ENCODE data around the gene TMEM266. TPM values are rescaled to one million over a fixed set of nuclear protein-coding genes. Genes with fewer than 3 reads are reported as not detected.

TMEM266 gene
- total RNA-seq, 5 donors from 2014 or later (not counting 1 experiment from before 2014, with no cell fraction given) = 0.16 TPM; not detected in 4

DNA sequence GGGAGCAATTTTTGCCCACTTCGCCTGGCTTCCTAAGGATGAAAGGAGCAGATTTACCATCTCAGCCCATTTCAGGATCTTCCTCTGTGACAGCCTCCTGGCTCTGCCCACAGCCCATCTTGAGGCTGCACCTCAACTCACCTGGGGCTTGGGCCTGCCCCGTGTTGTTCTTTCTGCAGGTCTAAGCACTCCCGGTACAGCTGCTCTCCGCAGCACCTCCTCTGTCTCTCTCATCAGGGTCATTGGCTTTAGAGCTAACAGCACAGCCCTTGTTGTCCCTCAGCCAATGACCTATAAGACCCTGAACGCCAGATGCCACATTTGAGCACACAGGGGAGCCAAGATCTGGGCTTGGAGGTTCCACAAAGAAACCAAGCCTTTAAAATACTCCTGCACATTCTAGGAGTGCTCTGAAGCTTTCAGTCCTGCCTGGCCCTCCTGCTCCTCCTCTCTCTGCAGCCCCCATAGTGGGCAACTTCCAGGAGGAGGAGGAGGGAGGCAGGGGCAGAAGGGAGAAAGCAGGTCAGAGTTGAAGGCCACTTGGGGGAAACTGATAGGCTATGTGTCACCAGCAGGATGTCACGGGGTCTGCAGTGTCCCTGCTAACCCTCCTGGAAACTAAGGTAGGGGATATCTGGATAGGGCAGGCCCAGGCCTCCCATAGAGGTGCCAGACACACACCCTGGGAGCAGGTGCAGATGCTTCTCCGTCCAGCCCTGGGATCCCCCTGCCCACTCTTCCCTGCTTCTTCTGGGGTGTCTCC, 135.9 kb downstream of the TMEM266 start:
- peaks cover 0 to 9% of the 10 kb centered on the region in 2 experiments for H3K4me1 ChIP-seq (ENCODE audit: control insufficient read depth in 1 of 2, extremely low read depth in 1 of 2, insufficient read depth in 2 of 2, low read length in 2 of 2)
- ChIA-PET CTCF (no interaction called here), POLR2A (no interaction called here)
- Mint-ChIP-seq H3K27ac (no peak overlapping the region), H3K4me3 (no peak overlapping the region), H3K4me1 (peaks cover 4 to 8% (median 6%) of the 10 kb centered on the region in 3 donors), H3K36me3 (no peaks in the 10 kb centered on the region), H3K9me3 (no peaks in the 10 kb centered on the region), H3K27me3 (peaks cover 6 to 8% of the 10 kb centered on the region in 2 donors)
- WGBS (ENCODE audit: insufficient coverage) = 87% methylated on average over 6 of the region's 7 CpGs
- ATAC-seq (replicated peaks in 1 of 4) = no peak
- no peaks in the 10 kb centered on the region for H3K9me3 ChIP-seq
- peaks cover 0 to 25% of the 10 kb centered on the region in 2 experiments for H3K27me3 ChIP-seq (replicated peaks in 1 of 2; ENCODE audit: control insufficient read depth in 2 of 2, extremely low read depth in 1 of 2, insufficient read depth in 2 of 2, low read length in 1 of 2)
- no peak for DNase-seq
- H3K4me3 ChIP-seq (ENCODE audit: control insufficient read depth in 1 of 2, extremely low read depth in 1 of 2, low read length in 1 of 2) = no peak overlapping the region
- H3K27ac ChIP-seq (ENCODE audit: low read length) = no peak overlapping the region
- peaks cover 0 to 2% of the 10 kb centered on the region in 2 donors for H3K36me3 ChIP-seq (ENCODE audit: control insufficient read depth in 2 of 2, extremely low read depth in 1 of 2, insufficient read depth in 1 of 2, low read length in 1 of 2)

- Mint-ChIP-seq H3K36me3 (no peaks in the 10 kb centered on the region), H3K4me1 (no peaks in the 10 kb centered on the region), H3K9me3 (no peaks in the 10 kb centered on the region), H3K27me3 (peaks cover 0 to 5% of the 10 kb centered on the region in 2 donors), H3K27ac (no peak overlapping the region), H3K4me3 (no peak overlapping the region)
- WGBS (ENCODE audit: insufficient coverage) = 70% methylated on average over 15 of the region's 18 CpGs
- ChIA-PET CTCF (no interaction called here), POLR2A (no interaction called here)
- Histone ChIP-seq H3K27me3 (replicated peaks in 1 of 2; ENCODE audit: control insufficient read depth in 2 of 2, extremely low read depth in 1 of 2, insufficient read depth in 2 of 2, low read length in 1 of 2) (peaks cover 0 to 16% of the 10 kb centered on the region in 2 experiments), H3K27ac (ENCODE audit: low read length) (no peak overlapping the region), H3K4me3 (ENCODE audit: control insufficient read depth in 1 of 2, extremely low read depth in 1 of 2, low read length in 1 of 2) (no peak overlapping the region), H3K36me3 (ENCODE audit: control insufficient read depth in 2 of 2, extremely low read depth in 1 of 2, insufficient read depth in 1 of 2, low read length in 1 of 2) (peaks cover 0 to 2% of the 10 kb centered on the region in 2 donors), H3K9me3 (no peaks in the 10 kb centered on the region), H3K4me1 (ENCODE audit: control insufficient read depth in 1 of 2, extremely low read depth in 1 of 2, insufficient read depth in 2 of 2, low read length in 2 of 2) (peaks cover 0 to under 1% of the 10 kb centered on the region in 2 experiments)
- DNase-seq (no peak), ATAC-seq (replicated peaks in 1 of 4) (peak in 1 of 4 experiments; percentile 31)
Observed at GRCh38 chr15:76196269-76197231, 136.8 kb downstream of the TMEM266 start.

GRCh38 chr15:76197703-76198455, 138.1 kb downstream of the TMEM266 start:
- Mint-ChIP-seq H3K27ac (no peak overlapping the region), H3K4me3 (no peak overlapping the region), H3K9me3 (no peaks in the 10 kb centered on the region), H3K36me3 (no peaks in the 10 kb centered on the region), H3K27me3 (no peaks in the 10 kb centered on the region), H3K4me1 (no peaks in the 10 kb centered on the region)
- WGBS (ENCODE audit: insufficient coverage) = 83% methylated on average over 5 of the region's 8 CpGs
- H3K36me3 ChIP-seq (ENCODE audit: control insufficient read depth in 2 of 2, extremely low read depth in 1 of 2, insufficient read depth in 1 of 2, low read length in 1 of 2) = peaks cover 0 to 2% of the 10 kb centered on the region in 2 donors
- ATAC-seq (replicated peaks in 1 of 4) = no peak
- CTCF ChIA-PET = no interaction called here
- no peak for DNase-seq
- no peaks in the 10 kb centered on the region for H3K9me3 ChIP-seq
- POLR2A ChIA-PET = no interaction called here
- H3K27ac ChIP-seq (ENCODE audit: low read length) = no peak overlapping the region
- no peak overlapping the region for H3K4me3 ChIP-seq (ENCODE audit: control insufficient read depth in 1 of 2, extremely low read depth in 1 of 2, low read length in 1 of 2)
- no peaks in the 10 kb centered on the region for H3K4me1 ChIP-seq (ENCODE audit: control insufficient read depth in 1 of 2, extremely low read depth in 1 of 2, insufficient read depth in 2 of 2, low read length in 2 of 2)
- peaks cover 0 to 5% of the 10 kb centered on the region in 2 experiments for H3K27me3 ChIP-seq (replicated peaks in 1 of 2; ENCODE audit: control insufficient read depth in 2 of 2, extremely low read depth in 1 of 2, insufficient read depth in 2 of 2, low read length in 1 of 2)

DNA sequence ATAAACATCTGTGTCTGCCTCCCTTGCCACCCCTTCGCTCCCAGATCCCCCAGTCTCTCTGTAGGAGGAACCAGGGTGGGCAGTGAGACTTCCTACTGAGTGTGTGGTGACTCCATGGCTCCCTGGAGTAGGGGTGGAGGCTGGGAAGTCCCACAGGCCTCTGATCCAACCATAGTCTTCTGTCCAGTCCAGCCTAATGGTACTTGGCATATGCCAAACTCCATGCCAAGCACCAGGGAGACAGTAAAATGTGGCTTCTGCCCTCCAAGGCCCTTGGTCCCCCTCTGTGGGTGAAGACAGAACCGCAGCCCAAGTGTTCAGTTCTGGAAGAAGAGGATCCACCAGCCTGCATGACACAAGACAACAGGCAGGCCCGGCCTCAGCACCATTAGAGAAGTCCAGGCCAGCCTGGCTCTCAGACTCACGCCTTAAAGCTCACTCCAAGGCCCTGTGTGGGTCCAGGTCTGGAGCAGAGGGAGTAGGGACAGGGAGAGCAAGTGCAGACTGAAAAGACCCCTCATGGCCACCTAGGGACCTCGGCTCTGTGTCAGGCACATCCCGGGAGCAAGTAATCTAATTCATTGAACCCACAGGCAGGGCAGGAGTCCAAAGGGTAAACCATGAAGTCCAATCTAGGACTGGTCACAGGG, 138.8 kb downstream of the TMEM266 start:
- Mint-ChIP-seq H3K27ac (no peak overlapping the region), H3K4me1 (no peaks in the 10 kb centered on the region), H3K9me3 (no peaks in the 10 kb centered on the region), H3K36me3 (no peaks in the 10 kb centered on the region), H3K4me3 (no peak overlapping the region), H3K27me3 (no peaks in the 10 kb centered on the region)
- 86% methylated on average over 3 of the region's 6 CpGs for WGBS (ENCODE audit: insufficient coverage)
- Histone ChIP-seq H3K36me3 (ENCODE audit: control insufficient read depth in 2 of 2, extremely low read depth in 1 of 2, insufficient read depth in 1 of 2, low read length in 1 of 2) (peaks cover 0 to 2% of the 10 kb centered on the region in 2 donors), H3K4me3 (ENCODE audit: control insufficient read depth in 1 of 2, extremely low read depth in 1 of 2, low read length in 1 of 2) (no peak overlapping the region), H3K4me1 (ENCODE audit: control insufficient read depth in 1 of 2, extremely low read depth in 1 of 2, insufficient read depth in 2 of 2, low read length in 2 of 2) (no peaks in the 10 kb centered on the region), H3K27me3 (replicated peaks in 1 of 2; ENCODE audit: control insufficient read depth in 2 of 2, extremely low read depth in 1 of 2, insufficient read depth in 2 of 2, low read length in 1 of 2) (no peaks in the 10 kb centered on the region), H3K9me3 (no peaks in the 10 kb centered on the region), H3K27ac (ENCODE audit: low read length) (no peak overlapping the region)
- CTCF ChIA-PET = no interaction called here
- POLR2A ChIA-PET = no interaction called here
- ATAC-seq (replicated peaks in 1 of 4) = no peak
- DNase-seq = no peak

GRCh38 chr15:76199106-76200082, 139.6 kb downstream of the TMEM266 start:
- Histone ChIP-seq H3K27me3 (replicated peaks in 1 of 2; ENCODE audit: control insufficient read depth in 2 of 2, extremely low read depth in 1 of 2, insufficient read depth in 2 of 2, low read length in 1 of 2) (no peaks in the 10 kb centered on the region), H3K27ac (ENCODE audit: low read length) (no peak overlapping the region), H3K9me3 (no peaks in the 10 kb centered on the region), H3K4me1 (ENCODE audit: control insufficient read depth in 1 of 2, extremely low read depth in 1 of 2, insufficient read depth in 2 of 2, low read length in 2 of 2) (no peaks in the 10 kb centered on the region), H3K4me3 (ENCODE audit: control insufficient read depth in 1 of 2, extremely low read depth in 1 of 2, low read length in 1 of 2) (no peak overlapping the region), H3K36me3 (ENCODE audit: control insufficient read depth in 2 of 2, extremely low read depth in 1 of 2, insufficient read depth in 1 of 2, low read length in 1 of 2) (peaks cover 0 to 2% of the 10 kb centered on the region in 2 donors)
- no peaks in the 10 kb centered on the region for H3K36me3 Mint-ChIP-seq
- ChIA-PET POLR2A (no interaction called here), CTCF (no interaction called here)
- DNase-seq = no peak
- H3K4me3 Mint-ChIP-seq = no peak overlapping the region
- H3K27me3 Mint-ChIP-seq = no peaks in the 10 kb centered on the region
- H3K4me1 Mint-ChIP-seq = no peaks in the 10 kb centered on the region
- no peak overlapping the region for H3K27ac Mint-ChIP-seq
- H3K9me3 Mint-ChIP-seq = no peaks in the 10 kb centered on the region
- WGBS (ENCODE audit: insufficient coverage) = 97% methylated on average over 13 of the region's 19 CpGs
- no peak for ATAC-seq (replicated peaks in 1 of 4)
